Daoy (cell line): ENCODE data around the gene MYL9. TPM values are rescaled to one million over a fixed set of nuclear protein-coding genes. Genes with fewer than 3 reads are reported as not detected.
"Not testable (repeated sequence)": the region's sequence is repeated elsewhere in the genome, so short reads cannot be mapped to it uniquely, and the experiment has no call there.

Source experiments
- DNase-seq: peaks from one replicate; pipeline ENCODE4 v3.0.0-alpha.2; 2015; ENCODE audit warnings: low read depth
- total RNA-seq: library from RNA; depleted of rRNA; stranded (reverse); fragments of >200 nt; shearing (Covaris generic); gene quantifications from 2 replicates; pipeline ENCODE4 v1.2.3, GENCODE V29; 2014

Gene MYL9
- total RNA-seq, 1 experiment from 2014 or later: 15.1 TPM

- no peak for DNase-seq
Observed at GRCh38 chr20:36548704-36549627, 7.6 kb downstream of the MYL9 start.

- no peak for DNase-seq
Observed at GRCh38 chr20:36549628-36549941, 8.3 kb downstream of the MYL9 start.

- DNase-seq: no peak
Observed at GRCh38 chr20:36549942-36550789, 8.8 kb downstream of the MYL9 start.

GRCh38 chr20:36550790-36551299 lies 9.5 kb downstream of the MYL9 start:
- no peak for DNase-seq

- DNase-seq: no peak
Observed at GRCh38 chr20:36555248-36555647, 13.9 kb downstream of the MYL9 start.

- DNase-seq: no peak
Observed at GRCh38 chr20:36562724-36563123, 21.4 kb downstream of the MYL9 start.

- no peak for DNase-seq
Observed at GRCh38 chr20:36563374-36563773, 22.1 kb downstream of the MYL9 start.

- not testable (repeated sequence) for DNase-seq
Observed at GRCh38 chr20:36564078-36564725, 22.9 kb downstream of the MYL9 start.

GRCh38 chr20:36564726-36565121 lies 23.4 kb downstream of the MYL9 start:
- not testable (repeated sequence) for DNase-seq

- no peak for DNase-seq
Observed at GRCh38 chr20:36565520-36565919, 24.2 kb downstream of the MYL9 start.

- DNase-seq: peak; percentile 76
Observed at GRCh38 chr20:36569847-36570429, 28.6 kb downstream of the MYL9 start.

- no peak for DNase-seq
Observed at GRCh38 chr20:36571564-36572504, 30.5 kb downstream of the MYL9 start.

- no peak for DNase-seq
Observed at GRCh38 chr20:36572701-36573102, 31.4 kb downstream of the MYL9 start.

GRCh38 chr20:36573103-36573797 lies 31.9 kb downstream of the MYL9 start, which contains the start of gene TGIF2:
Gene TGIF2, plus strand, starts transcription at chr20:36573597. Its CDS starts 5,178 bp downstream, at chr20:36578775.
- DNase-seq: peak; percentile 92

GRCh38 chr20:36573798-36574365 lies 32.6 kb downstream of the MYL9 start:
- DNase-seq: peak; percentile 23

GRCh38 chr20:36574366-36575135 lies 33.2 kb downstream of the MYL9 start:
- DNase-seq: peak; percentile 74

- DNase-seq: no peak
Observed at GRCh38 chr20:36576081-36576445, 34.7 kb downstream of the MYL9 start.

GRCh38 chr20:36578356-36579041 lies 37.2 kb downstream of the MYL9 start:
- no peak for DNase-seq
